ENCODE data around the gene ANKS1B.

Gene ANKS1B

DNA sequence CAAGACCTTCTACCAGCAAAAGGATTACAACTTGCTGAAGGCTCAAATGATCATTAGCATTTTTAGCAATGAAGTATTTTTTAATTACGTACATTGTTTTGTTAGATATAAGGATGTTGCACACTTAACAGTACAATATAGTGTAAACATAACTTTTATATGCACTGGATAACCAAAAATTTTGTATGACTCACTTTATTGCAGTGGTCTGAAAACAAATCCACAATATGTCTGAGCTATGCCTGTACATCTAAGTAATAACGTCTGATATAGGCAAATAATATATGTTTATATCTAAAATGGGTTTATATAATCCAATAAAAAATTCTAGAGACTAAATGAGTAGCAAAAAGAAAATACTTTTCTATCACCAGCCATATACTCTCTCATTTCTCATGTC lies 10.6 kb downstream of the ANKS1B start:
- in situ Hi-C loops (cut with MboI; ENCODE audit: low pct_unique_long_range_greater_than_20kb, low sequenced_read_pairs), result no loop called here
- DNase-seq, result no peak

DNA sequence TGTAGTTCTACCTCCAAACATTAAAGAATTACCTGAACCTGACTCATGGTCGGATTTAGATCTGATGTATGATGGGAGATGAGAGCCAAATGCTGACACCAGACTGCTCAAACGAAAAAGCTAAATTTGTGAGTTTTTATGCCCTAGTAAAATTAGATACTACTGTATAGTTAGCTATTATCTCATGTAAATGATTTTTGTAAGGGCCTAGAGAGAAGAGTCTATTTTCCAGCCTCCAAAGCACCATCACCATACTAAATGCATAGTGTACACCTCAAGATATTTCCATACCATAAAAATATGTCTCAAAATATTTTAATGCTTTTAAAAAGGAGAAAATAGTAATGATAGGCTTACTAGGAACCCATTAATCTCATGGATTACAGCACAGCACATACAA lies 18.3 kb downstream of the ANKS1B start:
- in situ Hi-C loops (cut with MboI; ENCODE audit: low pct_unique_long_range_greater_than_20kb, low sequenced_read_pairs), result no loop called here
- no peak for DNase-seq

DNA sequence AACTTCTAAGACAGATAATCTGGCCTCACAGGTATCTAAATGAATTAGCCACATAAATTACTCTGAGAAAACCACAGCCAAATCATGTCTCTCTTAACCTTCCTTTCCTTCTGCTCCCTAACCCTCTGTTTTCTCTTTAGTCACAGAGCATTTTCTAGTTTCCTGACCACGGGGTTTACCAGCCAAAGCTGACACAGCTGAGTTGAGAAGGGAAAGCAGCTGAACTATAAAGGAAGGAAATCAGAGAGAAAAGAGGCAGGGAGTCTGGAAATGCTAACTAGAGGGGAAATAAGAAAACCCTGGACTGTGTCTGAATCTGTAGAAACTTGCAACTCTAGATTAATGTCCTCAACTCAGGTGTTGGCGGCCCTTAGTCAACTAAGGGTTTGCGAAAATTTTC lies 24.4 kb downstream of the ANKS1B start:
- in situ Hi-C loops (cut with MboI; ENCODE audit: low pct_unique_long_range_greater_than_20kb, low sequenced_read_pairs), result no loop called here
- DNase-seq, result no peak

DNA sequence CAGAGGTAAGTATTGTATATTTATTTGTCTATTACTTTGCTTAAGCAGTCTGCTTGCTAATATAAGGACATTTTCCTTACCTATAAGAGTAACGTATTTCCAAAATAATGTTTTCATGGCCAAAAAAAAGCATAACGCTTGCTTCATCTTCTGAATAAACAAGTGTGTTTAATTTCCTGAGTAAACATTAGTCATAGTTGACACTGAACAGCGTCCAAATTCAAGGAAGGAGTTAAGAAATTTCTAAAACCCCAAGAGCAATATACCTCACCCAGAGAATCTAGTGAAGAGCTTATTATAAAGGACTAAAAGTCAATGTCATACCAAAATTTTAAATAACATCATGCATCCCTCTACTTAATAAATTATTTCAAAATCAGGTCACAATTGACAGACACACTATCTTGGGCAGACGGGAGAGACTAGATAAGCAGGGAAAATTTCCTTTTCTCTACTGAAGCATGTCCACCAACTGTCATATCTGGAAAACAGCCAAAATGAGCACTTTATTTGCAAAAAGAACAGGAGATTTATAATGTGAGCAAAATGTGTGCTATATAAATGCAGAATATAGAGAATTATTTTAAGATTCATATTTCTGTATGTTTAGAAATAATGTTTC lies 25.1 kb downstream of the ANKS1B start:
- in situ Hi-C loops (cut with MboI; ENCODE audit: low pct_unique_long_range_greater_than_20kb, low sequenced_read_pairs), result no loop called here
- DNase-seq, result no peak

DNA sequence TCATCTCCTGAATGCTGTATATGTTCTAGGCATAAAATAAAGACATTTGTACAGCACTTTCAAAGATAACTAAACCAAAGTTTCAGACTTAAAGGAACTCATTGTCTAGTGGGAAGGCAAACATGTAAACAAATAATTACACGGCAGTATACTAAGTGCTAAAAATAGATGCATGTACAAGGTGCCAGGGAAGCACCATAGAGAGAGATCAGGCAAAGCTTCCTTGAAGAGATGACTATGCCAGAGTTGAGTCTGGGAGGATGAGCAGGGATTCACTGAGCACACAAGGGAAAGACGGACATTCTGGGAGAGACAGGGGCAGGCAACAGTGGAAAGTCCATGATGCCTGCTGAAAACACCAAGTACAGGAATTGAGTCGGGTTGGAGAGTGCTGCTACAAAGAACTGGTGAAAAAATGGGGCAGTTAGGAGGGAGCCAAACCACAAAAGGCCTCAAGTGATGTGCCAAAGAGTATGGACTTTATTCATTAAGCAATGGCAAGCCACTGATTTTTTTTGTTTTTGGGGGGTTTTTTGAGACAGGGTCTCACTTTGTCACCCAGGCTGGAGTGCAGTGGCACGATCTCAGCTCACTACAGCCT lies 26.8 kb downstream of the ANKS1B start:
- in situ Hi-C loops (cut with MboI; ENCODE audit: low pct_unique_long_range_greater_than_20kb, low sequenced_read_pairs), result no loop called here
- no peak for DNase-seq

DNA sequence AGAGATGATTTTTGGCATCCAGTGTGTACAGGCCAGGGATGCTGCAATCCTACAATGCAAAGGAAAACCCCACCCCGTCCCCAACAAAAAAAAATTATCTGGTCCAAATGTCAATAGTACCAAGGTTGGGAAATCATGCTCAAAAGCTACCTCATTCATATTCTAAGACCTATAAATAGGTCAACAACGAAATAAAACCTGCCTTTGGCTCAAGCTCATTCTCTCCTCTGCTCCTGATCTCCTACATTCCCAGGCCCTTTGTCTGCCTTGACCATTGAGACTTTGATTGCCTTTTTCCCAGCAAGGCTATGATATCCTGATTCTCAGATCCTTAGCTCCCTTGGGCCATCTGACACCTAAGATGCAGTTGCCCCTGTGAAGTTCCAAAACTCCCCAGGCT lies 30.0 kb downstream of the ANKS1B start:
- DNase-seq, result no peak
- in situ Hi-C loops (cut with MboI; ENCODE audit: low pct_unique_long_range_greater_than_20kb, low sequenced_read_pairs), result no loop called here

DNA sequence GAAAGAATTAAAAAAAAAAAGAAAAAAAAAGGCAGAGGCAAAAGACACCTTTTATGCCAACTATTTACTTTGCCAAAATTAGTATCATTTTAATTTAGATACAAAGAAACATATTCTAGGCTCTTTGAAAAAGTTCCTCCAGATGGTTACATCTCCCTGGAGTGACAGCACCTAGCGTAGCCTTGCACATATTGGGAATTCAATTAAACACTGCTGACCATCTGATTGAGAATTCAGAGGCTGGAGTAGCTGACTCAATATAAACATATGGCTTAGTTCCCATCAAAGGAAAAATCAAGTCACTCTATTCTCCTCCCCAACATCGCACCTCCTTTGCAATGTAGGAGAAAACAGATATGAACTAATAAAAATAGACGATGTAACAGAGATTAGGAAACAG lies 36.4 kb downstream of the ANKS1B start:
- DNase-seq, result no peak
- in situ Hi-C loops (cut with MboI; ENCODE audit: low pct_unique_long_range_greater_than_20kb, low sequenced_read_pairs), result no loop called here

DNA sequence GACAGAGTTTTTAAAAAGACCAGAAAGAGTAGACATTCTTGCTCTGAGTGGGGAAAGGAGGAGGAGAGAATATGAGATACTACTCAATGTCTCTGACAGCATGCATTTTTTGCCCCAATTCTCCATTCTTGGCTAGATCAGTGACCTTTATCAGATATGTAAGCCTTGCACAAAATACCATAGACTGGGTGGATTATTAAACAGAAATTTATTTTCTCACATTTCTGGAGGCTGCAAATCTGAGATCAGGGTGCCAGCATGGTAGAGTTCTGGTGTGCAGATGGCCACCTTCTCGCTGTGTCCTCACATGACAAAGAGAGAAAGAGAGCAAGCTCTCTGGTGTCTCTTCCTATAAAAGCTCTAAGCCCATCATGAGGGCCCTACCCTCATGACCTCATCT lies 38.6 kb downstream of the ANKS1B start:
- DNase-seq, result no peak
- in situ Hi-C loops (cut with MboI; ENCODE audit: low pct_unique_long_range_greater_than_20kb, low sequenced_read_pairs), result no loop called here

DNA sequence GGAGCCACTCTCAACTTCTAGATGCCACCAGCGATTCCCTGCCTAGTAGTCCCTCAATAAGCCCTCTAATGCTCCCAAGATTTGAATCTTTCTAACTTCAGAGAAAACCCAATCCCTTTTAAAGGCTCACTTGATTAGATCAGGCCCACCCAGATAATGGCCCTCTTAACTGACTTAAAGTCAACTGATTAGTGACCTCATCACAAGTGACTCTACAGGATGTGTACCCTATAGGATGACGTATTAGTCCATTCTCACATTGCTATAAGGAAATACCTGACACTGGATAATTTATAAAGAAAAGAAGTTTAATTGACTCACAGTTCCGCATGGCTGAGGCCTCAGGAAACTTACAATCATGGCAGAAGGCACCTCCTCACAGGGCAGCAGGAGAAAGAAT lies 49.1 kb downstream of the ANKS1B start:
- in situ Hi-C loops (cut with MboI; ENCODE audit: low pct_unique_long_range_greater_than_20kb, low sequenced_read_pairs), result no loop called here

DNA sequence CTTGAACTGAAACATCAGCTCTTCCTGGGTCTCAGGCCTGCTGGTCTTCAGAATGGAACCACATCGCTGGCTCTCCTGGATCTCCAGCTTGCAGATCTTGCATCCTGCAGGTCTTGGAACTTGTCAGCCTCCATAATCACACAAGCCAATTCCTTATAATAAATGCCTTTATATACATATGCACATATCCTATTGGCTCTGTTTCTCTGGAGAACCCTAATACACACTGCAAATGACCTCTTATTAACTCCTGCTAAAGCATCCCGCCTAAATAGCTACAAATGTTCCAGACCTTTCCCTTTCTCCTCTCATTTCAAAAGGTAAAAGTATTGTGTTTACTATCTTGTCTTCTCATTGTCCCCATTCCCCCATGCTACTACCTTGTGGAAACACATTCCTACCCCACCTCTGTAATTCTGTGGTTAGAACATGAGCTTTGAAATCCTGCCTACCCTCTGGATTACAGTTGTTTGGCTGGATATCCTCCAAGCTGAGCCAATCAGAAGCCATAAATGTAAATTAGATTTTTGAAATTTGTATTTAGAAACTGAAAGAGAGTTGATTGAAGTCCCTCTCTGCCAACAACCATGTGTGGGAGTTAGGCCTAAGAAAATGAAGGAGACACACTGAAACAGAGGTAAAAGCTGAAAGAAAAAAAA lies 58.1 kb downstream of the ANKS1B start:
- no peak for DNase-seq
- in situ Hi-C loops (cut with MboI; ENCODE audit: low pct_unique_long_range_greater_than_20kb, low sequenced_read_pairs), result no loop called here

More for the DNA sequence above, 49.1 kb downstream of the ANKS1B start:
- no peak for DNase-seq

DNA sequence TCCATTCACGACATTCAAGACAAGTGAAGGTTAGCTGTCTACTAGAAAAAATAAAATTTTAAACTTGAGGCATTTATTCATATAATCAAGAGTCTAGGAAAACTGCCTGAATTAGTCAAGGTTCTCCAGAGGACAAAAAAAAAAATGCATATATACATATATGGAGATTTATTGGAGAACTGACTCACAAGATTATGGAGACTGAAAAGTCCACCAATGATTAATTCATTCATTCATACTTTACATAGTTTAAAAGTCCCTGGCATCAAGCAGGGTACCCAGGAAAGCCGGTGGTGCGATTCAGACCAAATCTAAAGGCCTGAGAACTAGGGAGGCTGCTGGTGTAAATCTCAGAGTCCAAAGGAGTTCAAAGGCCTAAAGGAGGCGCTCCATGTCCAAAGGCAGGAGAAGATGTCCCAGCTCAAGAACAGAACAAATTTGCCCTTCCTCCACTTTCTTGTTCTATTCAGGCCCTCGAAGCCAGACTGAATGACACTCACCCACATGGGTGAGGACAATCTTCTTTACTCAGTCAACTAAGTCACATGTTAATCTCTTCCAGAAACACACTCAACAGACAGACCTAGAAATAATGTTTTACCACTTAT lies 64.3 kb downstream of the ANKS1B start:
- in situ Hi-C loops (cut with MboI; ENCODE audit: low pct_unique_long_range_greater_than_20kb, low sequenced_read_pairs), result no loop called here
- DNase-seq, result peak; percentile 2

DNA sequence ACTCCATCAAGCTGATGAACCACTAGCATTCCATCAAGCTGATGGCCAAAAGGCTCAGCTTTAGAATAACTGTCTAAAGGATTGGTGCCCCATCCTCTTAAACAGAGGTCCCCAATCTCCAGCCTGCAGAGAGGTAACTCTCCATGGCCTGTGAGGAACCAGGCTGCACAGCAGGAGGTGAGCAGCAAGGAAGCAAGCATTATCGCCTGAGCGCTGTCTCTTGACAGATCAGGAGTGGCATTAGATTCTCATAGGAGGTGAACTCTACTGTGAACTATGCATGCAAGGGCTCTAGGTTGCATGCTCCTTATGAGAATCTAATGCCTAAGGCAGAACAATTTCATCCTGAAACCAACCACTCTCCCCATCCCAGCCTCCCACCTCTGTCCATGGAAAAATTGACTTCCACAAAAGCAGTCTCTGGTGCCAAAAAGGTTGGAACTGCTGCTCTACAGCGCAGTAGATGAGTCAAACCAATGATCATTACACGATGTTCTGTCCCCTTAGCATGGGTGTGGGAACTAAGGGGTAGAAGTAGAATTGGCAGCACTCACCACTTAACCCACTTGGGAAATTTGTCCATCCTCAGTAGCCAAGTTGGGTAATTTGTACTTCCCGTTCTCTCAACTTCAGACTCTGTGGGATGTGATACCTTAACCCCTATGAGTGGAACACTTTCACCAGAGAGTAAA lies 66.9 kb downstream of the ANKS1B start:
- in situ Hi-C loops (cut with MboI; ENCODE audit: low pct_unique_long_range_greater_than_20kb, low sequenced_read_pairs), result no loop called here
- DNase-seq, result no peak

DNA sequence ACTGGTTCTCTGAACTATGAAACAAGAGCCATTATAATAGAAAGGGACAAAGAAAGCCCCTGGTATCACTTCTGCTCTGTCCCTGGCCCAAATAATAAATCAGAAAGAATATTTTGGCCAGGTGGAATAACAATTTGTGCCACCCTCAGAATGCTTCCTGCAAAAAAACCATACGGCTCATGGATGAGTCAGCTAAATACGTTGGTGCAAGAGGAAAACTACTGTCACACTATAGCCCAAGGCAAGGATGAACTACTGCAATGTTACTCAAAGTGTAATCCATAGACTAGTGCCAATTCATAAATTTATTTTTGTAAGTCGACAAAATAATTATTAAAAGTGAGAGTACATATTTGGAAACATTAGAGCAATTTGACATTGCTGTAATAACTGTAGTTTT lies 68.2 kb downstream of the ANKS1B start:
- DNase-seq, result no peak
- in situ Hi-C loops (cut with MboI; ENCODE audit: low pct_unique_long_range_greater_than_20kb, low sequenced_read_pairs), result no loop called here

DNA sequence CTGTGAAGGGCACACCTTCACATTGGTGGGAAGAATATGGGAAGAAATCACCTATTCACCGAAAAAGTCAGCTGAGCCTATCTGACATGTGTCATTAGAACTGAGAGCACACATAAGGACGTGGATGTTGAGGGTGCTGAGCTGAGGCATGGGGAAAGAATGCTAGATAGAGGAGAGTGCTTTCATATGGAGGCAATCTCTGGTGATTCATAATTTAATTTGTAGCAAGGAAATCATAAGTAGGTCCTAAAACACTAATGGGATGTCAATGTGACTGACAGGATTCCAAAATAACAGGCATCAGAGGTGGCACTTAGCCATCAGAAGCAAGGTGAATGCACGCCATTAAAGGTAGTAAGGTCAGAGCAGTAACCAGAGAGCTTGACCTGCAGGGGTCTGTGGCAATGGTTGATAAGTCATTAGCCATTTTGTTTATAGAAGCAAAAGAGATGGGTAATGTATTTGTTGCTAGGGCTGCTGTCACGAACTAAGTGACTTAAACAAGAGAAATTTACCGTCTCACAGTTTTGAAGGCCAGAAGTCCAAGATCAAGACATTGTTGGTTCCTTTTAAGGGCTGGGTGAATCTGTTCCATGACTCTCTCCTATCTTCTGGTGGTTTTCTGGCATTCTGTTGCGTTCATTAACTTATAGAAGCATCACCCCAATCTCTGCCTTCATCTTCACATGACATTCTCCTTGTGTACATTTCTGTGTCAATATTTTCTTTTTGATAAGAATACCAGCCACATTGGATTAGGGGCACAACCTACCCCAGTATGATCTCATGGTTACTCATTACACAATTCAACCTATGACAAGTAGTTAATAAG lies 69.3 kb downstream of the ANKS1B start:
- in situ Hi-C loops (cut with MboI; ENCODE audit: low pct_unique_long_range_greater_than_20kb, low sequenced_read_pairs), result no loop called here
- no peak for DNase-seq

DNA sequence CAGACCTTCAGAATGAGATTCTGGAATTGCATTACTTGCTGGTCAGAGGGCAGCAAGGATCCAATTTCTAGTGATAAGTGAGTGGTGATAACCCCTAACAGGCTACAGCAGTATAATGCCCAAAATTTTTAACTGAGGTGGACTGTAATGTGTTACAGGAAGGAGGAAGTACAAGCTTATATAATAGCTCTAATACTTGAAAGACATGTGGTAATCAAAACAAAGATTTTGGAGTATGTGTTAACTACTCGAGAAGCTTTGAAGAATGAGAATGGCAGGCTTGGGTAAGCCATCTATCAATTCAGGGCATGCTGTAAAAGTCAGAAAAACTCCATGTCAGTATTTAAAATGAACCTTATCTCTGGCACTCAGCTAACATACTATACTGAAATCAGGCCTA lies 70.5 kb downstream of the ANKS1B start:
- DNase-seq, result no peak
- in situ Hi-C loops (cut with MboI; ENCODE audit: low pct_unique_long_range_greater_than_20kb, low sequenced_read_pairs), result no loop called here

DNA sequence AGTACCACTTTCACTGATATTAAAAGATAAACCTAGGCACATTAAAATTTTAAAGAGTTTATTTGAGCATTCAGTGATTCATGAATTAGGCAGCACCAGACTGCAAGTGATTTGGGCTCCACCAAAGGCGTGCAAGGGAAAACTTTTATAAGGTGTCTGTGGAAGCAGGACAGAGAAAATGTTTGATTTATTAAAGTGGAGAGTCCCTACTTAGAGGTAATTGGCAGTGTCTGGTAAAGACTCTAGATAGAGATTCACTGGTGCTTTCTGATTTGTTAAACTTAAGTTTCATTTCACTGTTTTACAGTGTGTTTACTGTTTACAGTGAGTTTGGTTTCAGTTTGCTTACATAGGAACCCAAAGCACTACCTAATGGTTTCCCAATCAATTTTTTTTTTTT lies 72.8 kb downstream of the ANKS1B start:
- in situ Hi-C loops (cut with MboI; ENCODE audit: low pct_unique_long_range_greater_than_20kb, low sequenced_read_pairs), result no loop called here
- DNase-seq, result no peak

DNA sequence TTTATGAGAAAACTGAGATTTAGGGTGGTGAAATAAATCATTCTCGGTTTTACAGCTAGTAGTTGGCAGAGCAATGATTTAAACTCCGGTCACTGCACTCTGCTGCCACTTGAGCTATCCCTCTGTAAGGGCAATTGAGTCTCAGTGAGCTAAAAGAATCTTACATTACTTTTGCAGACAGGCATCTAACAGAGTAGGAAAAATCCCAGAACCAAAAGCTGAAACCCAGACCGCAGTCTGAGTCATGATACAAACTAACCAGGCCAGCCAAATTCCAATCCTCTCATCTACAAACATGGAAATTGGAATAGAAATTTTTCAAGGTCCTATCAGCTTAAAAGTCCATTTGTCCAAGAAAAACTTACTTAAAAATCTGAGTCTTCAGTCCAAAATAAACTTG lies 73.7 kb downstream of the ANKS1B start:
- no peak for DNase-seq
- in situ Hi-C loops (cut with MboI; ENCODE audit: low pct_unique_long_range_greater_than_20kb, low sequenced_read_pairs), result no loop called here

DNA sequence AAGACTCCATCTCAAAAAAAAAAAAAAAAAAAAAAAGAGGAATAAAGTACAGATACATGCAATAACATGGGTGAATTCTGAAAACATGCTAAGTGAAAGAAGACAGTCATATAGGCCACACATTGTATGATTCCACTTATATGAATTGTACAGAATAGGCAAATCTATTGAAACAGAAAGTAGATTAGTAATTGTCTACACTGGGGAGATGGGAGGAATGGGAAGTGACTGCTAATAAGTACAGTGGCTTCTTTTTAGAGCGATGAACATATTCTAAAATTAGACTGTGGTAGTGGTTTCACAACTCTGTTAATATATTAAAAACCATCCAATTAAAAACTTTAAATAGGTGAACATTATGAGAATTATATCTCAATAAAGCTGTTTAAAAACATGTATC lies 74.4 kb downstream of the ANKS1B start:
- DNase-seq, result no peak
- in situ Hi-C loops (cut with MboI; ENCODE audit: low pct_unique_long_range_greater_than_20kb, low sequenced_read_pairs), result no loop called here

All from KBM-7 (cell line).